ENCODE results near the gene CD46. TPM values are rescaled to one million over a fixed set of nuclear protein-coding genes. Genes with fewer than 3 reads are reported as not detected.
"Not testable (repeated sequence)": the region's sequence is repeated elsewhere in the genome, so short reads cannot be mapped to it uniquely, and the experiment has no call there.

CD46 gene
- total RNA-seq (10 to 100 TPM; 81.7 to 94.2 (median 86.4) TPM), polyA plus RNA-seq (56.3 TPM)
- long read RNA-seq, donor 1, transcript CD46-204 (11 exons, 3,188 nt): major isoform, 79 of 187 reads
- long read RNA-seq, donor 1, transcript CD46-207 (12 exons, 3,281 nt): minor isoform, 73 of 187 reads
- long read RNA-seq, donor 1, partial matches to known transcripts: 11 of 187 reads
- long read RNA-seq, donor 1, other reads (novel, unspliced or antisense): 15 of 187 reads
- long read RNA-seq, donor 2, transcript CD46-204 (11 exons, 3,188 nt): major isoform, 28 of 66 reads
- long read RNA-seq, donor 2, transcript CD46-207 (12 exons, 3,281 nt): minor isoform, 16 of 66 reads
- long read RNA-seq, donor 2, transcript CD46-203 (12 exons, 3,233 nt): minor isoform, 6 of 66 reads
- long read RNA-seq, donor 2, partial matches to known transcripts: 4 of 66 reads
- long read RNA-seq, donor 2, other reads (novel, unspliced or antisense): 11 of 66 reads
- long read RNA-seq, donor 3, transcript CD46-207 (12 exons, 3,281 nt): minor isoform, 108 of 426 reads
- long read RNA-seq, donor 3, transcript CD46-208 (13 exons, 3,326 nt): minor isoform, 49 of 426 reads
- long read RNA-seq, donor 3, transcript CD46-204 (11 exons, 3,188 nt): major isoform, 125 of 426 reads
- long read RNA-seq, donor 3, transcript CD46-203 (12 exons, 3,233 nt): minor isoform, 50 of 426 reads
- long read RNA-seq, donor 3, partial matches to known transcripts: 21 of 426 reads
- long read RNA-seq, donor 3, other reads (novel, unspliced or antisense): 57 of 426 reads
- long read RNA-seq, donor 4, transcript CD46-204 (11 exons, 3,188 nt): minor isoform, 11 of 51 reads
- long read RNA-seq, donor 4, transcript CD46-208 (13 exons, 3,326 nt): minor isoform, 8 of 51 reads
- long read RNA-seq, donor 4, transcript CD46-207 (12 exons, 3,281 nt): major isoform, 17 of 51 reads
- long read RNA-seq, donor 4, partial matches to known transcripts: 3 of 51 reads
- long read RNA-seq, donor 4, other reads (novel, unspliced or antisense): 9 of 51 reads

GRCh38 chr1:207751790-207752455, at the start of gene CD46:
CD46 (plus strand) TSS chr1:207752054; CDS start chr1:207752213, 159 bp downstream.
- intact Hi-C loops (cut with DNase I): no loop called here
- Histone ChIP-seq H3K27me3 (ENCODE audit: control insufficient read depth, insufficient read depth) (no peaks in the 10 kb centered on the region), H3K27ac (ENCODE audit: low read length) (peak within 1 kb of the TSS; percentile 88), H3K4me3 (ENCODE audit: low read length) (peak within 1 kb of the TSS; percentile 59), H3K9me3 (ENCODE audit: control insufficient read depth, low read length) (no peaks in the 10 kb centered on the region), H3K4me1 (ENCODE audit: control insufficient read depth, insufficient read depth, low read length) (peaks cover 2% of the 10 kb centered on the region)
- DNase-seq (peak; percentile 98 to 99 (median 99)), ATAC-seq (peak; percentile 99)
- under 1% methylated on average over 55 of the region's 55 CpGs for WGBS

GRCh38 chr1:207702317-207702716, 49.5 kb upstream of the CD46 start:
- Histone ChIP-seq H3K27me3 (ENCODE audit: control insufficient read depth, insufficient read depth) (no peaks in the 10 kb centered on the region), H3K4me3 (ENCODE audit: low read length) (no peak overlapping the region), H3K4me1 (ENCODE audit: control insufficient read depth, insufficient read depth, low read length) (no peaks in the 10 kb centered on the region), H3K9me3 (ENCODE audit: control insufficient read depth, low read length) (no peaks in the 10 kb centered on the region), H3K27ac (ENCODE audit: low read length) (no peak overlapping the region)
- 64% methylated on average over 1 of the region's 1 CpG for WGBS
- no peak for DNase-seq
- no peak for ATAC-seq
- intact Hi-C loops (cut with DNase I): no loop called here

GRCh38 chr1:207703712-207704111, 48.1 kb upstream of the CD46 start:
- intact Hi-C loops (cut with DNase I): no loop called here
- ATAC-seq (no peak), DNase-seq (no peak)
- Histone ChIP-seq H3K4me3 (ENCODE audit: low read length) (no peak overlapping the region), H3K4me1 (ENCODE audit: control insufficient read depth, insufficient read depth, low read length) (no peaks in the 10 kb centered on the region), H3K27me3 (ENCODE audit: control insufficient read depth, insufficient read depth) (no peaks in the 10 kb centered on the region), H3K27ac (ENCODE audit: low read length) (no peak overlapping the region), H3K9me3 (ENCODE audit: control insufficient read depth, low read length) (no peaks in the 10 kb centered on the region)
- WGBS: 96% methylated on average over 5 of the region's 5 CpGs

GRCh38 chr1:207708004-207708403, 43.9 kb upstream of the CD46 start:
- intact Hi-C loops (cut with DNase I); DNase-seq; ATAC-seq; H3K27ac ChIP-seq (ENCODE audit: low read length); H3K4me1 ChIP-seq (ENCODE audit: control insufficient read depth, insufficient read depth, low read length); H3K9me3 ChIP-seq (ENCODE audit: control insufficient read depth, low read length); H3K4me3 ChIP-seq (ENCODE audit: low read length); H3K27me3 ChIP-seq (ENCODE audit: control insufficient read depth, insufficient read depth): not testable (repeated sequence)
- WGBS: 65% methylated on average over 3 of the region's 3 CpGs

GRCh38 chr1:207711285-207711684, 40.6 kb upstream of the CD46 start:
- no peak overlapping the region for H3K27ac ChIP-seq (ENCODE audit: low read length)
- no peak overlapping the region for H3K4me3 ChIP-seq (ENCODE audit: low read length)
- DNase-seq (no peak), ATAC-seq (no peak)
- intact Hi-C loops (cut with DNase I): no loop called here
- H3K9me3 ChIP-seq (ENCODE audit: control insufficient read depth, low read length): no peaks in the 10 kb centered on the region
- no peaks in the 10 kb centered on the region for H3K27me3 ChIP-seq (ENCODE audit: control insufficient read depth, insufficient read depth)
- H3K4me1 ChIP-seq (ENCODE audit: control insufficient read depth, insufficient read depth, low read length): no peaks in the 10 kb centered on the region
- 48% methylated on average over 5 of the region's 5 CpGs for WGBS

- H3K27ac ChIP-seq (ENCODE audit: low read length); intact Hi-C loops (cut with DNase I); ATAC-seq; DNase-seq; H3K27me3 ChIP-seq (ENCODE audit: control insufficient read depth, insufficient read depth); H3K4me3 ChIP-seq (ENCODE audit: low read length); H3K4me1 ChIP-seq (ENCODE audit: control insufficient read depth, insufficient read depth, low read length); H3K9me3 ChIP-seq (ENCODE audit: control insufficient read depth, low read length): not testable (repeated sequence)
- 60% methylated on average over 3 of the region's 3 CpGs for WGBS
These were observed 39.2 kb upstream of the CD46 start for GRCh38 chr1:207712701-207713100.

GRCh38 chr1:207713529-207713928, 38.3 kb upstream of the CD46 start:
- H3K27me3 ChIP-seq (ENCODE audit: control insufficient read depth, insufficient read depth): no peaks in the 10 kb centered on the region
- no peak for ATAC-seq
- intact Hi-C loops (cut with DNase I): no loop called here
- 90% methylated on average over 12 of the region's 12 CpGs for WGBS
- no peak overlapping the region for H3K27ac ChIP-seq (ENCODE audit: low read length)
- no peaks in the 10 kb centered on the region for H3K4me1 ChIP-seq (ENCODE audit: control insufficient read depth, insufficient read depth, low read length)
- peak in 1 of 3 donors; percentile 36 for DNase-seq
- H3K9me3 ChIP-seq (ENCODE audit: control insufficient read depth, low read length): no peaks in the 10 kb centered on the region
- no peak overlapping the region for H3K4me3 ChIP-seq (ENCODE audit: low read length)

GRCh38 chr1:207719234-207719633, 32.6 kb upstream of the CD46 start:
- ATAC-seq: no peak
- no peaks in the 10 kb centered on the region for H3K4me1 ChIP-seq (ENCODE audit: control insufficient read depth, insufficient read depth, low read length)
- no peak for DNase-seq
- no peaks in the 10 kb centered on the region for H3K9me3 ChIP-seq (ENCODE audit: control insufficient read depth, low read length)
- intact Hi-C loops (cut with DNase I): no loop called here
- 87% methylated on average over 2 of the region's 2 CpGs for WGBS
- H3K27me3 ChIP-seq (ENCODE audit: control insufficient read depth, insufficient read depth): no peaks in the 10 kb centered on the region
- H3K4me3 ChIP-seq (ENCODE audit: low read length): no peak overlapping the region
- H3K27ac ChIP-seq (ENCODE audit: low read length): no peak overlapping the region

- ATAC-seq; intact Hi-C loops (cut with DNase I); DNase-seq; H3K4me3 ChIP-seq (ENCODE audit: low read length); H3K27me3 ChIP-seq (ENCODE audit: control insufficient read depth, insufficient read depth); H3K27ac ChIP-seq (ENCODE audit: low read length); H3K9me3 ChIP-seq (ENCODE audit: control insufficient read depth, low read length); H3K4me1 ChIP-seq (ENCODE audit: control insufficient read depth, insufficient read depth, low read length): not testable (repeated sequence)
- WGBS: 87% methylated on average over 4 of the region's 4 CpGs
These were observed 23.5 kb upstream of the CD46 start for GRCh38 chr1:207728200-207728858.

- ATAC-seq; H3K4me3 ChIP-seq (ENCODE audit: low read length); DNase-seq; H3K4me1 ChIP-seq (ENCODE audit: control insufficient read depth, insufficient read depth, low read length); H3K9me3 ChIP-seq (ENCODE audit: control insufficient read depth, low read length); H3K27me3 ChIP-seq (ENCODE audit: control insufficient read depth, insufficient read depth); H3K27ac ChIP-seq (ENCODE audit: low read length); intact Hi-C loops (cut with DNase I): not testable (repeated sequence)
- 85% methylated on average over 8 of the region's 8 CpGs for WGBS
These were observed 14.2 kb upstream of the CD46 start for GRCh38 chr1:207737503-207738157.
